DMS114 treated with DMSO at 0.1 percent for 48 hours (cell line): Measurements from ENCODE around the gene MAD1L1.
"Not testable (repeated sequence)": the region's sequence is repeated elsewhere in the genome, so short reads cannot be mapped to it uniquely, and the experiment has no call there.

ENCODE experiments used
- DNase-seq: peaks from one replicate; lab custom pipeline; 2025; ENCODE audit not compliant: unreplicated experiment; lab: John Stamatoyannopoulos, UW

MAD1L1 gene

GRCh38 chr7:2048006-2048405 is 184.7 kb downstream of the MAD1L1 start:
- no peak for DNase-seq

- no peak for DNase-seq
These were observed 185.9 kb downstream of the MAD1L1 start for GRCh38 chr7:2046581-2047565.

GRCh38 chr7:2045559-2046405 is 187.0 kb downstream of the MAD1L1 start:
- no peak for DNase-seq

GRCh38 chr7:2044883-2045471 is 187.8 kb downstream of the MAD1L1 start:
- no peak for DNase-seq

GRCh38 chr7:2044311-2044882 is 188.3 kb downstream of the MAD1L1 start:
- DNase-seq: no peak

GRCh38 chr7:2043316-2044039 is 189.3 kb downstream of the MAD1L1 start:
- DNase-seq: no peak

- no peak for DNase-seq
These were observed 190.1 kb downstream of the MAD1L1 start for GRCh38 chr7:2042650-2043049.

GRCh38 chr7:2041496-2042367 is 191.0 kb downstream of the MAD1L1 start:
- no peak for DNase-seq

- no peak for DNase-seq
These were observed 191.9 kb downstream of the MAD1L1 start for GRCh38 chr7:2040893-2041270.

GRCh38 chr7:2040201-2040892 is 192.4 kb downstream of the MAD1L1 start:
- DNase-seq: no peak

- DNase-seq: no peak
These were observed 193.6 kb downstream of the MAD1L1 start for GRCh38 chr7:2038931-2039728.

- no peak for DNase-seq
These were observed 194.8 kb downstream of the MAD1L1 start for GRCh38 chr7:2037808-2038522.

GRCh38 chr7:2037301-2037807 is 195.4 kb downstream of the MAD1L1 start:
- DNase-seq: no peak

GRCh38 chr7:2036786-2037185 is 196.0 kb downstream of the MAD1L1 start:
- DNase-seq: no peak

- DNase-seq: not testable (repeated sequence)
These were observed 196.5 kb downstream of the MAD1L1 start for GRCh38 chr7:2036201-2036600.

- DNase-seq: no peak
These were observed 198.2 kb downstream of the MAD1L1 start for GRCh38 chr7:2034291-2035201.
